ENCODE results near the gene PDGFRA.

The PDGFRA gene

DNA sequence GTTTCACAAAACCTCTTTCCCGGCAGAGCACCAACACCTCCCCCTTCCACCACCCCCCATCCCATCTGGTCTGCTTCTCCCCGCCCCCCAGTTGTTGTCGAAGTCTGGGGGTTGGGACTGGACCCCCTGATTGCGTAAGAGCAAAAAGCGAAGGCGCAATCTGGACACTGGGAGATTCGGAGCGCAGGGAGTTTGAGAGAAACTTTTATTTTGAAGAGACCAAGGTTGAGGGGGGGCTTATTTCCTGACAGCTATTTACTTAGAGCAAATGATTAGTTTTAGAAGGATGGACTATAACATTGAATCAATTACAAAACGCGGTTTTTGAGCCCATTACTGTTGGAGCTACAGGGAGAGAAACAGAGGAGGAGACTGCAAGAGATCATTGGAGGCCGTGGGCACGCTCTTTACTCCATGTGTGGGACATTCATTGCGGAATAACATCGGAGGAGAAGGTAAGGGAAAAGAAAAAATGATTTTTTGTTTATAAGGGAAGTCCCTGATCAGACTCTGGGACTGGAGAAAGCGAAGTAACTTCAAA is at the start of gene PDGFRA:
PDGFRA (plus strand) TSS at position 333 of the 541 bp plus-strand sequence. CDS start 29,476 bp downstream, outside the sequence.
- DNase-seq: no peak

DNA sequence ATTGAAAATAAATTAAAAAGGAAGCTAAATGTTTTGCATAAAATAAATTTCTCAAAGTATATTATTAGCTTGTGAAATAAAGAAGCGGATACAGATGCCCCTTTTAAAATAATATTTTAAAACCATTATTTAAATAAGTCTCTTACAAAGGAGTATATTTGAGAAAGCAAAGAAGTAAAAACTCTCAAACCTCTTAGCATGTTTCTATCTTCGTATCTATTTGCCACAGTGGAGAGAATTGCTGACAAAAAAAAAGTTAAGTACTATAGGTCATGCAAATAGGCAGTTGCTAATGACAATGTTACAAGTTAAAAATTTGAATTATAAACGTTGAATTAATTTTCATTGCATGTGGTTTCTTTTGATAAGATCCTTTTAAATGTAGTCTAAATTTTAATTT is 44.5 kb upstream of the PDGFRA start:
- no peak for DNase-seq

DNA sequence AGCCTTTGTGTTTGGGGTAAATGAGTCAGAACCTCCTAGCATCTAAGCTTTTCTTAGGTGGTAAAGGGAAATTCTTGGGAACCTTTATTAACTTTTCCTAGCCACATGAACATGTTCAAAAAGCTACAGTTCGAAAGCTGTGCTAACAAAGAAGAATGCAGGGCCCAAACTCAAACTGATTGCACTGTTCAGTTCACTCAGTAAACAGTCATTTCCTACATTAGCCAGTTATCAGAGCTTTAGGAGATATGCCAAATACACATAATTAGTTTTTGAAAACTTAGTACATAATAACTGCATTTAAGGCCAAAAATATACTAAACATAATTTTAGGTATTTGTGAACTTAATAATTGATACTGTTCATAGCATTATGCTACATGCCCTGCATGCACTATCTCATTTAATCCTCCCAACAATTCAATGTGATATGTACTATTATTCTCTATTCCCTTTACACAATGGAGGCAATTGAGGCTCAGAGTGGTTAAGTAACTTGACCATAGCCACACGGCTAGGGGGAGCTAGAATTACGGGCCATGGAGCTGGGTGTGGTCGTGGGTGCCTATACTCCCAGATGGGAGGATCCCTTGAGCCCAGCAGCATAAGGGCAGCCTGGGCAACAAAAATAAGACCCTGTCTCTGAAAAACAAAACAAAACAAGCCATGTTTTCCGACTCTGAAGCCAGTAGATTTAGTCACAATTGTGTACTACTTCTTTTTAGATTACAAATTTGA is 43.9 kb upstream of the PDGFRA start:
- no peak for DNase-seq

DNA sequence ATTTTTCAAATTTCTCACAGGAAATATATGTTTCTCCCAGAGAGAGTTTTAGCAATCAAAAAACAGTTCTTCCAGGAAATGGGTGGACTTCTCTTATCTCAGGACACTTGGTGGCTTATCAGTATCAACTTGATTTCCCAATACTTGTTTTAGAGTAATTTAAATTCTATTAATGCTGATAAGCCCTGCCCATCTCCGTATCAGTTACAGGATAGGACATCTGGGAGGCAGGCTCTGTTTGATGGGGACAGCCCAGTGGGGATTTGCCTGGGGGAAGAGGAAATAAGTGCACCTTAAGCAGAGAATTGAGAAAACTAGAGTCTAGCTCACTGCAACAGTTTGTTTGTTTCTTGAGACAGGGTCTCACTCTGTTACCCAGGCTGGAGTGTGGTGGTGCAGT is 43.2 kb upstream of the PDGFRA start:
- DNase-seq: no peak

DNA sequence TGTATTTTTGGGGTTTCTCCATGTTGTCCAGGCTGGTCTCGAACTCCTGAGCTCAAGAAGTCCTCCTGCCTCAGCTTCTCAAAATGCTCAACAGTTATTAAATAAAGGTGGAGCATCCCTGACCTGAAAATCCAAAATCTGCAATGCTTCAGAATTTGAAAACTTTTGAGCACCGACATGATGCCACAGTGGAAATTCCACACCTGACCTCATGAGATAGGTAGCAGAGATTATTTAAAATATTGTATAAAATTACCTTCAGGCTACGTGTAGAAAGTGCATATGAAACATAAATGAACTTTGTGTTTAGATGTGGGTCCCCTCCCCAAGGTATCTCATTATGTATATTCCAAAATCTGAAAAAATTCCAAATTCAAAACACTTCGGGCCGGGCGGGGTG is 42.7 kb upstream of the PDGFRA start:
- no peak for DNase-seq

DNA sequence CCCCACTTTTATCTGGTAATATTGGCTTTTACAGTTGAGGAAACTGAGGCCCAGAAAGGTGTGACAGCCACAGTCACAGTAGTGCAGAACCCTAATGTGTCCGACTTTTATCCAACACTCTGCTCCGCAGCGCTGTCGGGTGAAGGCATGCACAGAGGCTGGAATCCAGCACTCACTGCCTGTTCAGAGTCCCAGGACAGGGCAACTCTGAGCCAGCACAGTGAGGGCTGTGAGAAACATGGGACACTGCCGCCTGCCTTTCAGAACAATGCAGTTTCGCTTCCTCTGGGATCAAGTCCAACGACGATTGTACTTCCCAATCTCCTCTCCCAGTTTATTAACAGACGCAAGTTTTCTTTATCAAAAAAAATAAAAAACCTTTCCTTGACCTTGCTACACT is 41.9 kb upstream of the PDGFRA start:
- DNase-seq: no peak

DNA sequence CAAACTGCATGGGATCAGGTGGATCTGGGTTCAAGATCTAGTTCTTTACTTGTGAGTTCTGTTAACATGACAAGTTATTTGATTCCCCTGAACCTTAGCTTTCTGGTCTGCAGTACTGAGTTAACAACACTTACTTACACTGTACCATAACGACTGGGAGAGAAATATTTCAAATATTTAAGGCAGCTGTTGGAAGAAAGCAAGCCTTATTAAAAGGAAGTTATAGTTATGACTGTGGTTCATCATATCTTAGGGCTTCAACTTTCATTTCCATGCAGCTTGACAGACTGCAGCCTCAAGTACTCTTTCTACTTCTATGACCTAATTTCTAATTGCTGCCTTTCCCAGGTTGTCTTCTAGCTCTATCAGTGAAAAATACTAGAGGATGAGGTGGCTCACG is 40.0 kb upstream of the PDGFRA start:
- no peak for DNase-seq

DNA sequence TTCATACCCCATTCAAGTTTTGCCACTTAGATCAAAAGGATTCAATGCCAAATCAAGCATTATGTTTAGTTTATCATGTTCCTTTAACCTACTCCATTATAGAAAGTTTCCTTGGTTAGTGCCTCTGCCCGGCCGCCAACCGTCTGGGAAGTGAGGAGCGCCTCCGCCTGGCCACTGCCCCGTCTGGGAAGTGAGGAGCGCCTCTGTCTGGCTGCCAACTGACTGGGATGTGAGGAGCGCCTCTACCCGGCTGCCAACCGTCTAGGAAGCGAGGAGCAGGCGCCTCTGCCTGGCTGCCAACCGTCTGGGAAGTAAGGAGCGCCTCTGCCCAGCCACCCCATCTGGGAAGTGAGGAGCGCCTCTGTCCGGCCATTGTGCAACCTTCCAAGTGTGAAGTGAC is 36.3 kb upstream of the PDGFRA start:
- DNase-seq: no peak

DNA sequence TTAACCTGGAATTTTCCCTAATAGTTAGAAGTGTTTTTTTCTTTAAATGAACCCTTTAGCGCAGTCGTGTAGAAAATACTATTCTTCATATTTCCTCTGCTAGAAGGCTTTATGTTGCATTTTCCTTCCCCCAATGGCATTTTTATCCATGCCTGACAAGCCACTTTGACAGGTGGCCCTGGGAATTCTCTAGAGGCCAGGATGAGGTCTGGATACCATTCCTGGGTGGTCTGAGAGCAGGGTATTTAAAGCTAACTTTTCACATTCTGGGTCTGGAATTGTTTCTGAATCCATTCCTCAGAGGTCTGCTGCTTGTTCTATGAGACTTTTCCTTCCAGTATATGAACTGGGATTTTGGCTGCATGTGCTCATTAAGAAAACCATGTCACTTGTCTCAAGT is 31.2 kb upstream of the PDGFRA start:
- DNase-seq: no peak

DNA sequence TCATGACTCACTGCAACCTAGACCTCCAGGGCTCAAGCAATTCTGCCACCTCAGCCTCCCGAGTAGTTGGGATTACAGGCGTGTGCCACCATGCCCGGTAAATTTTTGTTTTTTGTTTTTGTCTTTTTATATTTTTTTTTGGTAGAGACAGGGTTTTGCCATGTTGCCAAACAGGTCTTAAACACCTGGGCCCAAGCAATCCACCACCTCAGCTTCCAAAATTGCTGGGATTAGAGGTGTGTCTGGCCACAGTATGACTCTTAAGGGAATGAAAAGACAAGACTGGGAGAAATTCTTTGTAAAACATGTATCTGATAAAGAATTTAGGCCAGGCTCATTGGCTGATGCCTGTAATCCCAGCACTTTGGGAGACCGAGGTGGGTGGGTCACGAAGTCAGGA is 29.2 kb upstream of the PDGFRA start:
- DNase-seq: no peak

DNA sequence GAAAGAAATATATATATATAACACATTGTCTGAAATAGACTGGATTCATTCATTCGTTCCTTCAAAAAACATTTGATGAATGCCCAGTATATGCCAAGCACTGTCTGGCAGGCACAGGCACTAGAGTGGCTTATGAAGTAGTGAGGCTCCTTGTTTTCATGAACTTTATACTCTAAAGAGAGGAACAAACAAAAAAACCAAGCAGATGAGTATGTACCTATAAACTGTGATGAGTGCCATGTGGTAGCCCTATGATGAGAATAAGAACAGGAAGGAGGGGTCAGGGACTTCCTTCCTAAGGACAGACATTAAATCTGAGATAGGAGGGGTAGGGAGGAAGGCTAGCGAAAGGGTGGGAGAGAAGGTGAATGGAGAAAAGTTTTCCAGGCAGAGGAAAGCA is 19.5 kb upstream of the PDGFRA start:
- DNase-seq: no peak

DNA sequence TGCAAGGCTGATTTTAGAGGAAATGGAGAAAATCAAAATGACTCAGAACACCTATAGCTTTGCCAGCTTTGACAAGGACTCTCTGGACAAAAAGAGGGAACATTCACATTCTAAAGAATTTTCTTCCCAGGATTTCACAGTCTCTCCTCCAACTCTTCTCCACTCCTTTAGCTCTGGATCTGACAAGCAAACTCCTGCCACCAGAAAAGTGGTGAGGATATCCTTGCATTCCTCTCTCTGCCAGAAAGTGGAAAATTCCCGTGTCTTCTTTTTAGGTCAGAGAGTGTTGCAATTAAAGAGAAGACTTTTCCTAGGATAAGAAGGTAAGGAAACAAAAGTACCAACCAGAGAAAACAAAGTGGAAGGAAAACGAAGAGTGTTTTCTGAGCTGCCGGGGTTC is 16.1 kb upstream of the PDGFRA start:
- no peak for DNase-seq

DNA sequence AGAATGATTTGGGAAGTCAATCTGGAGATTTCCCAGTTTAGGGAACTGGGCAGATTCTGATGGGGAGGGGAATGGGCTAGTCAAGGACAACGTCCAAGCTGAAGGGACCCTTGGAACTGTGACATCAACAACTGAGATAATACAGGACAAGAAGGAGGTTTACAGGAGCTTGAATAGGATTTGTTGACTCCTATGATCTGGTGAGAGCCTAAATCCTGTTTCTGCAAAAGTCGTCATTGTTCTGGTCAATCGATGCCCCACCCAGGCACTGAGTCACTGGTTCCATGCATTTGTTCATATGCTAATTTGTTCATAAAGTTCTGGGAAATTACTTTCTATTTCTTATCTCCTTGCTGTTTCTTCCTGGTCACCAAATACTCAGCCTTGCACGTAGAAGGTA is 15.3 kb upstream of the PDGFRA start:
- no peak for DNase-seq

DNA sequence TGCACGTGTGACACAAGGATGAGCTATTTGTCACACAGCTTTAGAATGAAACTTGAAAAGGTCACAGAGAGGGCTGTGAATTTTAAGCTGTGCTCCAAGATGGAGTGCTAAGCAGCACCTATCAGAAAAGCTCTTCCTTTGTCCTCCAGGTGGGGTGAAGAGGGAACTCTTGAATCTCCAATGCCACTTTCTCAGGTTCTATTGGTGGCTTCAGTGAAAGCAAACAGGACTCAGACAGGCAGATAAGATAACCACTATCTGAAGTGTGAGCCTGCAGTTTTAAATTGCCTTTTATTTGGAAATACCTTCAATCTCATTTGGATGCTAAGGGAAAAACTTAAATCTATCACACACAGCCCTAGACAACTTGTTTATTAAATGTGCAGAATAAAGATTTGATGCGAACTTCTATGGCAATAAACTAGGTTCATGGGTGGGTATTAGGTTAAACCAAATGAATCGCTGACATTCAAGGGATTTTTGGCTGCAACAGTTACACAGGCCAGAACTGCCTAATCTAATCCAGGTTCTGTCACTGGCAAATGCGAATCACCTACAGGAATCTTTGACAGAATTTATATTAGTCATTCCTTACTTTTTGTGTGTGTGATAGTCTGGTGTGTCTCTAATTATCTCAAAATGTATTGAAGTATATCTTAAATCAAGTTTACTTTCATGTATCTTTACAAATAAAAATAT is 13.6 kb upstream of the PDGFRA start:
- no peak for DNase-seq

DNA sequence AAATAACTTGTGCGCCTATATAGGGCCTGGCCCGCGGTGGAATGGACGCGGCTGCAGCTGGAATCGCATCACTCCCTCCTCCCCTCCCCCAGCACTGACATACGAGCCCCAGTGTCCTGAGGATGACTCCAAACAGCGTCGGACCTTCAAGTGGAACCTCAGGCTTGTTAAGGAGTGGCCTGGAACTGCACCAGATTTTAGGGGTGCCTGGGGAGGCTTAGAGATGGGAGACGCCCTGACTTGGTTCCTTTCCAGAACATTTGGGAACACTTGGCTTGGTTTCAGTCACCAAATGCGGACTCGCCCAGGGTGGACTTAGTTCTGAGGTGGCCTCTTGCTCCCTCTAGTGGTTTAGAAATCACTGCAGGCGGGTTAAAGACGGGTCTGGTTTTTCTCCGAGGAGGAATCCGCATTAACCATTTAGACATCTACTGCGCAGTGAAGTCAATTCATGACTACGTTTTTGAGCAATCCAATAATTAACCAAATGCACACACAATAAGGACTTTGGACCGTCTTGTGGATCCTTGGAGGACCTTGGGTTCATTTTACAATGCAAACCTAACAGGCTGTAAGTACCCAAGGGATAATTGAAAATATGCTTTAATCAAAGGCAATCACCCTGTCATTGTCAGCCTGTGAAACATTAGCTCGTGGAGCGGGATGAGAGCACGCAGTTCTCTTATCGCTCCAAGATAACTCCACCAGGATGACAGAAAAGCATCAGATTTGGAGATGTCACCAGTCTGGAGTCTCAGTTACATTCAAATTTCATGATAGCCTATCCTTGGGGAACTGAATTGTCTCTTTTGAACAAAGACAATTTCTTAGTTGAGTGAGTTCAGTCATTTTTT is 11.2 kb upstream of the PDGFRA start:
- peak; percentile 77 for DNase-seq

DNA sequence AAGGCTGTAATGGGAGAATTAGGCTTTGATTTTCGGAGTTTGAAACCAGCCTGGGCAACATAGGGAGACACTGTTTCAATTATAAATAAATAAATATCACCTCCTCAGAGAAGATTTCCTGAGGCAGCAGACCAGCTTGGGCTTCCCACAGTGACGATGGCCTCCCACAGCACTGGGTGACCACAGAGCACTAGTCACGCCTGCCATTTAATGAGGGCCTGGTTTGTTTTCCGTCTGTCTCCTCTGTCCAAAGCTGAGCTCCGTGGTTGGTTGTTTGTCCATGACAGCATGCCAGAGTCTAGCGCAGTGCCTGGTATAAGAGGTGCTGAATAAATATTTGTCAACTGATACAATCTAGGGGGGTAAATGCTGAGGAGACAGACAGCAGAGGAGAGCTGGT is 10.4 kb upstream of the PDGFRA start:
- no peak for DNase-seq

DNA sequence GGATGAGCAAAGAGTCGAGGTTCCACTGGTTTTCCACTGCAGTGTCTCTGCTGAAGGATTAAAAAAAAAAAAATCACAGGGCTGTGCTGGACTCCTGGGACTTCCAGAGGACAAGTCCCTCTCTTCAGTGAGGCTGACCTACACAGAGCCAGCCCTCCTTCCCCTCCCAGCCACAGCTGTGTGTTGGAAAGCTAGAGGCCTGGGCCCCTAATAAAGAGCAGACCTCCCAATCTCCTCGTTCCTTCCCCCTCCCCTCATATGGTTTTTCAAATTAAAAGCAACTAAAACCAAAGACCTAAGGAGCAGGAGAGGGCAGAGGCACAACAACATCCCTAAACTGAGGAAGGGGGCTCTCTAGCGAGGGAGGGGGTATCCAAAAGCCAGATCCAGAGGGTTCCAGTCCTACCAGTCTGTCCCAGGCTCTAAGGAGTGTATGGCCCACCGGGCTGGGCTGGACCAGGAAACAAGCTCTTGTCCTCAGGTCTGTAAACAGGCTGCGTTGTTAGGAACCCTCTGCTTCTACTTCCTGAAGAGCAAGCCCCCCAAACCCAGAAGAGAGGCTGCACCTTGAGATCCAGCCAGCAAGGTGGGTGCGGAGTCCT is 4.0 kb upstream of the PDGFRA start:
- DNase-seq: no peak

DNA sequence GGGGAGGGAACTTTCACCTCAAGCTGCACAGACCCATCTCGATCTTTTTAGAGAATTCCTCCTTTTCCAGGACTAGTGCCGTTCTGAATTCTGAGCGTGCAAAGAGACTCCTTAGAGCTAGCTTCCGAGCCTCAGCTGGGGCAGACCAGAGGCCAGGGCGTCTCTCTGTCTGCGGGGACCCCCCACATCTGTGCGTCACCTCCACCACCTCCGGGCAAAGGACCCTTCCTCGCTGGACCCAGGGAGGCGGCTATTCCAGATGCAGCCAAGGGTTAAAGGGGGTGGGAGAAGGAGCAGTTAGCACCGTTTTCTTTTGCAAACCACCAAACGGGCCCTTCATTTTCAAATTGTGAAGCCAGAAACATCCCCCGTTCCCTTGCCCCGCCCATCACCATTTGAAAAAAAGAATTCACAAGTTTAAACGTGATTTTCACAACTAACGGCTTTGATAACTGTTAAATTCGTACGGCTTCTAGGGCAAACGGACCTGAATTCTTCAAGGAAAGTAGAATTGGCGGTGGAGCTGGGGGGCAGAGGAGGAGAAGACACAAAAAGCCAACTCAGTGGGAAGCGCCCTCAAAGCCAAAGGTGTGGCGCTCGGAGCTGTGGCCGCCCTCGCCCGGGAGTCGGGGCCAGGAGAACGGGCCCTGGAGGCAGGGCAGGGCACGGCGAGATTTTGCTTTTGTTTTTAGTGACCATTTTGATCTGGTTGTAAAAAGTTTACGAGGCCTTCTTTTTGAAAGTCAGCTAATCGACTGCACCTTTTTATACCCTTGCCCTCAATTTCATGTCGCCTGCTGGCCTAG is 3.3 kb upstream of the PDGFRA start:
- no peak for DNase-seq

DNA sequence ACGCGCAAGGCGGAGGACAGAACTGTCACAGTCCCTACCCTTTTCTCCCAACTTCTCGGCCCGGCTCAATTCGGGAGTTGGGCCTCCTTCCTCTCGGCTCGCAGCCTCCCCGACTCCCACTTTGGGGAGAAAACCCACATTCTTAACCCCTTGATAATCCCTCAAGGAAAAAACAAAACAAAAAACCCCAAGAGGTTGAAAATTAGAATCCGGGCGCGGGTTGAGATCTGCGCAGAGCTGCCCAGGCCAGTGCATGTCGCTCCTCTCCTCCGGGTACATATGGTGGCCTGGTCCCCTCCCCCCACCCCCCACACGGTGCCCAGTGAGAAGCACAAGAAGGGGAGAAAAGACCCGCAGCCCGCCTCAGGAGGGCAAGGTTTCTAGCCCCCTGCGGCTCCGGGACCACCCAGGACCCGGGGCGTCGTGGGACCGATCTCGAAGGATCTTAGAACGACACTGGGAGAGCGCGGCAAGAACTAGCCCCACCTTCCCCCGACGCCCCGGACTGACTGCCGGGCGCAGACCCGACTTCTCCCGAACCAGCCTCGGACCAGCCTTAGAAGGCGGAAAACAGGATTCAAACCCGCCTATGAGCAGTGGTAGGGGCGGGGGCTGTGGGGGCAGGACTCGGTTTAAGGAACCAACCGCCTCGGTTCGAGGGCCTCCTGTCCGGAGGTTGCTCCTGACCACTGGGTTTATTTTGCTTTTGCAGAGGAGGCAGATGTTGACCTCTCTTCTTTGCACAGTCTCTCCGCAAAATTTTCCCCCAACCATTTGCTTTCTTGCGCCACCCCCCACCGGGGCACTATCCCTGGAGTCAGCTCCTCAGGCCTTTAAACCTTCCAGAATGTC is 2.5 kb upstream of the PDGFRA start:
- DNase-seq: no peak

DNA sequence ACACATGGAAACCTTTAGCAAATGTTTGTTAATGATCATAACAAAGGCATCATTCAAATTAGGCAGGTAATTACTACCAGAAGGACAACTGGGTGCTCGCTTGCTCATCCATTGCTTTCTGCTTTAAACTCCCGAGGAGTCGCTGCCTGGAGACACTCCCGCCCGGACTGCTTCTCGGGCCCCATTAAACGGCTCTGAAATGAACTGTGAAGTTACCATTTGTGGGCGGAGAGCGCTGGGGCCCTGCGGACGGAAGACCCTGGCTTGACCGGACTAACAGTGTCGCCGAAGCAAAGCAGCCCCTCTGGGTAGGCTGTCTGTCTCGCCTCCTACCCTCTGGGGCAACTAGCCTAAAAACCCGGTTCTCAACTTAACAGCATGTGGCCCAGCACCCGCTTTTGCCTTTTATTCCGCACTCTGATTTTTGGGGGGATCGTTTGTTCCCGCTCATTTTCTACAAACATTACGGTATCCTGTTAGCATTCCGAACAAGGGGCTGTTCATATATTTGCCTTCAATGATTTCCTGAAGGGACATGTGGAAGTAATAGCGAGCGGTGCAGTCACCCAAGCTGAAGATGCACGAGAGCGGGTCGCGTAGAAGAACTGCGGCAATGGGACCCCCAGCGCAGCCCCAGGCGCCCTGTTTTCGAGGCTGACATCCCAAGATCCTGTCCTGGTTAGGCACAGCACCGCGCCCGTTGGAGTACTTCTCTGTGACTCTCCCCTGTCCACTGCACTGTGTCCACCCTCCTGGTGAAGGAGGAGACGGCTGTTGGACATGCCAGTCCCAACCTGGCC is 1.6 kb upstream of the PDGFRA start:
- DNase-seq: peak; percentile 53
